ENCODE data around the gene PNPLA7.

Gene PNPLA7

DNA sequence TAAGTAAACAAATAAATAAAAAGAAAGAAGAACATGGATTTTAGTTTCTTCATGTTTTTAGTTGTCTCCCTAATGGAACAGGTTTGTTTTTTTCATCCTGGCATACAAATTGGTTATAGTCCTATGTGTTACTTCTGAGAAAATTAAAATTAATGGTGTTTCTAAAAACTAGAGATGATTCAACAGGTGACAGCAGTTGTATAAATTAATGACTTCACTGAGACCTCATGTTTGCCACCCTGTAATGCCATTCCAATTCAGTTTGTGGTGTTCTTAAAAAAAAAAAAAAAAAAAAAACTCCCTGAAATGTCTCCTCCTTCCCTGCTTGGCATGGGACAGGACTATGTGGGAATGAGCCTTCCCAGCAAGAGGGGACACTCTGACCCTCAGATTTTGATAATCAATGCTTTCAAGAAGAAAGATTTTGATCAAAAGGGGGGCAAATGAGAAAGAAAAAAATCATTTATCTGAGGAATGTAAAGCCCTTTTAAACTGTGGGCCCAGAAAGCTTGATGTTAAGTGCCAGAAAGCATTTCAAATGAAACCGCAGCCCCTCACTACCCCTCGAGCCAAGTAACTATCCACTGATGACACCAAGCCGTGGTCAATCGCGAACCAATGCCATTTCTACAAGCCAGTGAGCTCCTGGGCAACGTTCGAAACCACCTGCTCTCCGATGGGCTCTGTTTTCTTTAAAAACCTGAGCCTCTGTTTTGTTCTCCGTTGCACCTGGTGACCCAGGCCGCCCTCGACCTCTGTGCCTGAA lies 128.2 kb downstream of the PNPLA7 start:
- TF ChIP-seq EZH2 (IDR thresholded peaks at IDR 0.05) = no peak
- DNase-seq (ENCODE audit: low read depth, low spot score) = no peak

DNA sequence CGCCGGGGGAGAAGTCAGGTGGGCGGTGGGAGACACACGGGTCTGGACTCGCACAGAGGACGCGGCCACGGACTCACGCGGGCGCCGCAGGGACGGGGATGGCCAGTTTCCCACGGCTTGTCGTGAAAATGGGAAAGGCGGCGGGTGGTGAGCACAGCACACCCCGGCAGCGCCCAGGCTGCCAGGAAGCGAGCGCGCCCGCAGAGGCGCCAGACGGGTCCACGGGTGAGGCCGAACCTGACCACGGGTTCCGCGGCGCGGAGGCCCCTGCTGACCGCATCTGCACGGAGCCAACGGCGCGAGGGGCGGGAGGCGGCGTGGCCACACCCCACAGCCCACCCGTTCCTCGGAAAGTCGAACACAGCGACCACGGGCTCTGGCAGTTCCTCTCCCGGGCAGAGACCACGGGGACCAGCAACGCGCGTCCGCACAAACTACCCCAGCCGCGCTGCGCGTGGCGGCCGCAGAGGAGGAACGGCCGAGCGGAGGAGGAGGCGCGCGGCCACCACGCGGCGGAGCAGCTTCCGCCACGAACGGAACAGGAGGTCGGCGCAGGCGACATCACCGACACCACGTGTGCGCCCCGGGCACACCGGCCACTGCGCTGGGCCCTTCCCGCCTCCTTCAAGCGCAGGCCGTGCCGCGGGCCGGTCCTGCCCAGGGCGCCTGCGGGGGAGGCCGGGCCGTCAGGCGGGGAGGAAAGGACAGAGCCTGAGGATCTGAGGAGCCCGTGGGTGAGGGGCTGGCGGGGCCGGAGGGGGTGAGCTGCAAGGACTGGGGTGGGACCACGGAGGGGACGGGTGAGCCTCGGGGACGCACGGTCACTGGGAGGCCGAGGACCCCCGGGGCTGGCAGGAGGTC lies 132.8 kb downstream of the PNPLA7 start:
- DNase-seq (ENCODE audit: low read depth, low spot score) = no peak
- H3K4me3 ChIP-seq = no peak overlapping the region

More for the DNA sequence above, 128.2 kb downstream of the PNPLA7 start:
- H3K9ac ChIP-seq (ENCODE audit: insufficient read length) = peak overlapping the region; percentile 89
- H3K9me3 ChIP-seq (ENCODE audit: low read depth, low read length) = no peaks in the 10 kb centered on the region
- H3K36me3 ChIP-seq (ENCODE audit: insufficient read depth, low read length) = no peaks in the 10 kb centered on the region
- H3K27ac ChIP-seq = no peak overlapping the region
- peak overlapping the region; percentile 84 for H3K4me3 ChIP-seq

DNA sequence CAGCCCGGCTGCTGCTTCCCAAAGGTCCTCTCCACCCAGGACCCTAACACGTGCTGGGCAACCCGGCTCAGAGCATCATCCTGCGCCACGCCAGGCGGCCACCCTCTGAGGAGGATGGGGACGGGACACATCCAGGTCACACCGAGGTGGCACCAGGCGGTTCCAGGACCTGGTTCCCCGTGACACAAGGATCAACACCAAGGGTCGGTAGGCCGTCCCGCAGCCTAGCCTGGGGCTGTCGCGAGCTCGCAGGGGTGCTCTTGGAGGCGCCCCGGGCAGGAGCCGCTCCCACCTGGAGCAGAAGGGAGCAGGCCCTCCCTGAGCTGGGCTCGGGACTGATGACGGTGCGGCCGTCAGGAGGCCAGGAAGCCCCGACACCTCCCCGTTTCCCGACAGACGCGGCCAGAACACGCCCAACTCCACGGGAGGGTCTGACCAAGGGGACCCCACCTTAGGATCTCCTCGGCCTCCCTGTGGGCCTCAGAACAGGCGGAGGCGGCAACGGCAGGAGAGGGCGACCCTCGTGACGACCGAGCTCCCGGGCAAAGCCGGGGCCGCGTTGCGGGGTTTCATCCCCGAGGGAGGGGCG lies 133.5 kb downstream of the PNPLA7 start:
- TF ChIP-seq EZH2 (IDR thresholded peaks at IDR 0.05) (no peak), POLR2AphosphoS5 (IDR thresholded peaks at IDR 0.05; ENCODE audit: borderline replicate concordance, low read depth, low read length) (no peak), FOXP2 (optimal IDR thresholded peaks at IDR 0.05; ENCODE audit: control extremely low read depth, extremely low read length, insufficient read depth) (no peak)

More for the DNA sequence above, 132.8 kb downstream of the PNPLA7 start:
- no peak overlapping the region for H3K9ac ChIP-seq (ENCODE audit: insufficient read length)
- no peaks in the 10 kb centered on the region for H3K9me3 ChIP-seq (ENCODE audit: low read depth, low read length)
- H3K27ac ChIP-seq = no peak overlapping the region
- no peaks in the 10 kb centered on the region for H3K36me3 ChIP-seq (ENCODE audit: insufficient read depth, low read length)
- TF ChIP-seq POLR2AphosphoS5 (IDR thresholded peaks at IDR 0.05; ENCODE audit: borderline replicate concordance, low read depth, low read length) (no peak), FOXP2 (optimal IDR thresholded peaks at IDR 0.05; ENCODE audit: control extremely low read depth, extremely low read length, insufficient read depth) (no peak), EZH2 (IDR thresholded peaks at IDR 0.05) (no peak)

DNA sequence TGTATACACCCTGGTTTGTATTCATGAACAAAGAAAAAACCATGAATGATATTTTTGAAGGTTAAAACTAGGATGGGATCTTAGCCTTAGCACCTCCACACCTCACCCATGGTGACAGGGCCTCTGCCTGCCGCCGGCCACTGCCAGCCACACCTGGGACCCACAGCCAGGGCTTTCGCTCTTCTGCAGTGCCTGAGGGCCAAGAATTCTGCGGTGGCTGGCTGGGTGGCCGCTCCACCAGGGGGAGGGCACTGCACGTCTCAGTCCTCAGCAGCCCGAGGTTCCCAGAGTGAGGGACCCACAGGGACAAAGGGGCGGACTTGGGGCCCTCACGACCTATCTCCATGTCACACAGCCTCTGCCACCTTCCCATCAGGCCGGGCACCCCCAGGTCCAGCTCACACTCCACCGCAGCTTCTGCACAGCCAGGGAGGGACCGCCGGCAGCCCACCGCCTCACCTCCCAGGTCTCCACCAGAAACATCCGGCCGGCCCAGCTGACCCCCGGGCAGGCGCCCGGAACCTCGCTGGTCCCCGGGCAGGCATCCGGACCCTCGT lies 134.1 kb downstream of the PNPLA7 start:
- DNase-seq (ENCODE audit: low read depth, low spot score) = no peak
- TF ChIP-seq POLR2AphosphoS5 (IDR thresholded peaks at IDR 0.05; ENCODE audit: borderline replicate concordance, low read depth, low read length) = no peak
- TF ChIP-seq FOXP2 (optimal IDR thresholded peaks at IDR 0.05; ENCODE audit: control extremely low read depth, extremely low read length, insufficient read depth) = no peak
- no peak for TF ChIP-seq EZH2 (IDR thresholded peaks at IDR 0.05)
- Histone ChIP-seq H3K36me3 (ENCODE audit: insufficient read depth, low read length) (no peaks in the 10 kb centered on the region), H3K4me3 (no peak overlapping the region), H3K9me3 (ENCODE audit: low read depth, low read length) (no peaks in the 10 kb centered on the region), H3K9ac (ENCODE audit: insufficient read length) (no peak overlapping the region), H3K27ac (no peak overlapping the region)

More for the DNA sequence above, 133.5 kb downstream of the PNPLA7 start:
- Histone ChIP-seq H3K27ac (no peak overlapping the region), H3K4me3 (no peak overlapping the region), H3K9ac (ENCODE audit: insufficient read length) (no peak overlapping the region), H3K9me3 (ENCODE audit: low read depth, low read length) (no peaks in the 10 kb centered on the region), H3K36me3 (ENCODE audit: insufficient read depth, low read length) (no peaks in the 10 kb centered on the region)
- DNase-seq (ENCODE audit: low read depth, low spot score) = no peak

DNA sequence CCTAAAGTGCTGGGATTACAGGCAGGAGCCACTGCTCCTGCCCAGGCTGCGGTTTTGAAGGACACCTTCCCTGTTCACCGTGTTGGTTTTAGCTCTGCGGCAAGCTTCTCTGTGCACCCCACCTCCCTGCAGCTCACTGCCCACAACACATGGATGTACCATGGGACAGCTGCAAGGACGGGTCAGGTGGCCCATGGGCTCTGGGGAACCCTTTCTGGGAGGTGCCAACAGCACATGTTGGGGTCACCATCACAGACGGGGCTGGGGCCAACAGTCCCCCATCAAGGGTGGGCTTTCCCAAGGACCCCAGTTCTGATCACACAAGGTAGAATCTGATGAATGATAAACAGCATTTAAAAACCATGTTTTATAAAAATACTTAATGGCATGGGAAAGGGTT lies 134.8 kb downstream of the PNPLA7 start:
- Histone ChIP-seq H3K36me3 (ENCODE audit: insufficient read depth, low read length) (no peaks in the 10 kb centered on the region), H3K4me3 (no peak overlapping the region), H3K27ac (no peak overlapping the region), H3K9ac (ENCODE audit: insufficient read length) (no peak overlapping the region), H3K9me3 (ENCODE audit: low read depth, low read length) (no peaks in the 10 kb centered on the region)
- TF ChIP-seq POLR2AphosphoS5 (IDR thresholded peaks at IDR 0.05; ENCODE audit: borderline replicate concordance, low read depth, low read length) = no peak
- no peak for TF ChIP-seq EZH2 (IDR thresholded peaks at IDR 0.05)
- TF ChIP-seq FOXP2 (optimal IDR thresholded peaks at IDR 0.05; ENCODE audit: control extremely low read depth, extremely low read length, insufficient read depth) = no peak
- no peak for DNase-seq (ENCODE audit: low read depth, low spot score)

DNA sequence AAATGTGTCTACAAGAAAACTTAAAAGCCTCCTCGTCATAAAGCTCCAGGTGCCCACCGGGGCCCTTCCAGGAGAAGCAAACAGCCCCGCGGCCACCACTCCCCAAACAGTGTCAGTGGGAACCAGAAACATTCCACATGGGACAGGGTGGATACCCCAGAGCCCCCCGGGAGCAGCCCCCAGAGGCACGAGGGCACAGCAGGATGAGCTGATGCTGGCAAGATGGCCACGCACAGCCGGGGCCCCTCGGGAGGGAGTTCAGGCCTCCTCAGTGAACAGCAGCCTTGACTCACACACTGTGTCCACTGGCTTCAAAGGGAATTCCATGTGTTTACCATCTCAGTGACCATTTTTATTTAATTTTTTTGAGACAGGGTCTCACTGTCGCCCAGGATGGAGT lies 137.8 kb downstream of the PNPLA7 start:
- Histone ChIP-seq H3K36me3 (ENCODE audit: insufficient read depth, low read length) (no peaks in the 10 kb centered on the region), H3K27ac (no peak overlapping the region), H3K4me3 (no peak overlapping the region), H3K9me3 (ENCODE audit: low read depth, low read length) (no peaks in the 10 kb centered on the region), H3K9ac (ENCODE audit: insufficient read length) (no peak overlapping the region)
- no peak for DNase-seq (ENCODE audit: low read depth, low spot score)
- no peak for TF ChIP-seq POLR2AphosphoS5 (IDR thresholded peaks at IDR 0.05; ENCODE audit: borderline replicate concordance, low read depth, low read length)
- no peak for TF ChIP-seq EZH2 (IDR thresholded peaks at IDR 0.05)
- TF ChIP-seq FOXP2 (optimal IDR thresholded peaks at IDR 0.05; ENCODE audit: control extremely low read depth, extremely low read length, insufficient read depth) = no peak

DNA sequence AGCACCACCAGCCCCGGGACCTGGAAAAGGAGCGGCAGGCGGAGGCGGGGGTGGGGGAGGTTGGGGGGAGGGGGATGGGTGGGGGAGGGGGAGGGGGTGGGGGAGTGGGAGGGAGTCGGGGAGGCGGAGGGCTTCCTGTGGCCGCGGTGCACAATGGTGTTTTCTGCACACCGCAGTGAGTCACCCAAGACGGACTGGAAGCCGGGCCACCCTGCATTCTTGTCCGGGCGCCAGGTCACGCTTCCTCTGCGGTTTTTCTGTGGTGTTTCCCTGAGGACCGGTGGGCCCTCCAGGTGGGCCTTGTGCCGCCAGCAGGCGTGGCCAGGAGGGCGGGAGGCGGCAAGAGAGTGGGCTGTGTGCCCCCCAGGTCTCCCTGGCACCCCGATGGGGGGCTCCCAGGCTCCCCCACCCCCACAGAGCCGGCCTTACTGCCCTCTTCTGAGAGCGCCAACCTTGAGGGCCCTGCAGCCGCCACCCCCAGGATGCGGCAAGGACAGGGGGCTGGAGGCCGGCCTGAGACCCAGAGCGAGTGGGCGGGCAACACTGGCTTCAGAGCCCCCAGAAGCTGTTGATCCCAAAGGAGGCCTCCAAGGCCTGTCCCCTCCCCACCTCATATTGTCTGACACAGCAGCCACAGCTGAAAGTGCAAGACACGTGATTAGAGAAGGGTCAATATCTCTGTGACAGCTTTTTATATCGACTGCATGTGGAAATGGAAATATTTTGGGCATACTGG lies 138.4 kb downstream of the PNPLA7 start:
- Histone ChIP-seq H3K4me3 (no peak overlapping the region), H3K9ac (ENCODE audit: insufficient read length) (no peak overlapping the region), H3K27ac (no peak overlapping the region), H3K36me3 (ENCODE audit: insufficient read depth, low read length) (no peaks in the 10 kb centered on the region), H3K9me3 (ENCODE audit: low read depth, low read length) (no peaks in the 10 kb centered on the region)
- TF ChIP-seq EZH2 (IDR thresholded peaks at IDR 0.05) = no peak
- TF ChIP-seq FOXP2 (optimal IDR thresholded peaks at IDR 0.05; ENCODE audit: control extremely low read depth, extremely low read length, insufficient read depth) = no peak
- no peak for TF ChIP-seq POLR2AphosphoS5 (IDR thresholded peaks at IDR 0.05; ENCODE audit: borderline replicate concordance, low read depth, low read length)
- DNase-seq (ENCODE audit: low read depth, low spot score) = no peak

Measured in SK-N-MC (cell line).